ACHN (cell line): Measurements from ENCODE around the gene ZDHHC19.
"Not testable (repeated sequence)": the region's sequence is repeated elsewhere in the genome, so short reads cannot be mapped to it uniquely, and the experiment has no call there.

Experiments
- DNase-seq: peaks from one replicate; pipeline ENCODE4 v3.0.0-alpha.2; 2015
- in situ Hi-C: cut with HindIII; loops from 2 replicates; pipeline ENCODE4 v1.10.0; 2017; ENCODE audit warnings: low sequenced_read_pairs, low pct_ligation_motif_present, low pct_unique_long_range_greater_than_20kb

Gene ZDHHC19

DNA sequence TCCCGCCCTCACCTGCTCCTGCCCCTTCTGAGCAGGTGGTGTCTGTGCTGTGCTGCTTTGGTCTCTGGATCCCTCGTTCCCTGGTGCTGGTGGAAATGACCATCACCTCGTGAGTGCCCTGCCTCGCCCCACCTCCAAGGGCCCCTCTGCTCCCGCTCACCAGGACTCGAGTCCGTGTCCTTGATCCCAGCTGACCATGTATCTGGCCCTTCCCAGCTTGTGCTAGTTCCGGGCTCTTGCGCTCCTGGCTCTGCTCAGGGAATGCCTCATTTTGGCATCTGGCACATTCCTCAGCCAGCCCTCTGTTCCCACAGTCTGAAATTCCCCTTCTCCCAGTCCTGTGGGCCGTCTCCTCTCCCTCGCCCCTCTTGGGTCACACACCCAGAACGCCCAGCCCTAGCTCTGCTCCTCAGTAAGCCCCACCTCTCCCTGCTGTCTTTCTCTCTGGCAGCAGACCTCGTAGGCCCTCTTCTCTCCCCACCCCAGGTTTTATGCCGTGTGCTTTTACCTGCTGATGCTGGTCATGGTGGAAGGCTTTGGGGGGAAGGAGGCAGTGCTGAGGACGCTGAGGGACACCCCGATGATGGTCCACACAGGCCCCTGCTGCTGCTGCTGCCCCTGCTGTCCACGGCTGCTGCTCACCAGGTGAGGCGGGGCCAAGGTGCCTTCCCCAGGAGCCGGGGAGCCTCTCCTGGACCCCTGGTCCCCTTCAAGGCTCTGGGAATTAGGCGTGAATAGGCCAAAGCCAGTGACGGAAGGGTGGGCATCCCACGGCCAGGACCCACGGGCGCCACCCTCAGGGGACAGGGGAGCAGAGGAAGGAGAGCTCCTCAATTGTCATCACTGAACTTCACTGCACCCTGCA, 16.7 kb upstream of the ZDHHC19 start:
- DNase-seq: no peak
- in situ Hi-C loops: no loop called here

DNA sequence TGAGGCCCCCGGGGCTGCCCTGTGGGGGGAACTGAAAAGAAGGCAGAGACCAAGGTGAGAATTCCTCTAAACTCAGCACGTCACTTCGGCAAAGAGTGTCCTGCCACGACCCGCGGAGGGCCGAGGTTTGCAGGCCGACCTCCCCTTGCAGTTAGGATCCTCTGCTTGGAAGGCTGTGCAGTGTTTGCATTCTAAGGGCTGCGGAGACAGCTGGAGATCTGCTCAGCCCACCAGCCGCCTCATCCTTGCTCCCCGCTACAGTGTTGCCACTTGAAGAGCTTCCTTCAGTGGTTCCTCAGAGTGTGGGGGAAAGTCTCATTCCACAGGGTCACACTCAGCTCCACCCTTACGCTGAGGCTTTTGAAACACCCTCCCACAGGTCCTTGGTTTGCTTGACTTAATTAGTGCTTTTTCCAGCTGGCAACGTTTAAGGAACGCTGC, 15.9 kb upstream of the ZDHHC19 start:
- in situ Hi-C loops: no loop called here
- DNase-seq: no peak

DNA sequence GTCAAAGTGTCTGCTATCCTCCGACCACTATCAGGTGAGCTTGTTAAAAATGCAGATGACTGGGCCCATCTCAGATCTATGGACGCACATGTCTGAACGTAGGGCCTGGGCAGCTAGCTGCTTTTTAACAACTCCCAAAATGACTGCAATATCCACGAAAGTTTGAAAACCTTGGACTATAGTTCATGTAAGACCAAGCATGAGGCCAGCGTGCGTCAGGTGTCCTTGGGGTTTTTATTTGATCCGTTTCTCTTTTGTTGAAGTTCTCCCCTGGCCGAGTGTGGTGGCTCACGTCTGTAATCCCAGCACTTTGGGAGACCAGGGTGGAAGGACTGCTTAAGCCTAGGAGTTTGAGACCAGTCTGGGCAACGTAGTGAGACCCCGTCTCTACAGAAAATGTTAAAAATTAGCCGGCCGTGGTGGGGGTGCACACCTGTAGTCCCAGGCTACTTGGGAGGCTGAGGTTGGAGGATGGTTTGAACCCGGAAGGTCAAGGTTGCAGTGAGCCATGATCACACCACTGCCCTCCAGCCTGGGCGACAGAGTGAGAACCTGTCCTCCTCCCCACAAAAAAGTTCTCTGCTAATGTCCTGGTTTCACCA, 14.7 kb upstream of the ZDHHC19 start:
- in situ Hi-C loops: no loop called here
- DNase-seq: no peak

DNA sequence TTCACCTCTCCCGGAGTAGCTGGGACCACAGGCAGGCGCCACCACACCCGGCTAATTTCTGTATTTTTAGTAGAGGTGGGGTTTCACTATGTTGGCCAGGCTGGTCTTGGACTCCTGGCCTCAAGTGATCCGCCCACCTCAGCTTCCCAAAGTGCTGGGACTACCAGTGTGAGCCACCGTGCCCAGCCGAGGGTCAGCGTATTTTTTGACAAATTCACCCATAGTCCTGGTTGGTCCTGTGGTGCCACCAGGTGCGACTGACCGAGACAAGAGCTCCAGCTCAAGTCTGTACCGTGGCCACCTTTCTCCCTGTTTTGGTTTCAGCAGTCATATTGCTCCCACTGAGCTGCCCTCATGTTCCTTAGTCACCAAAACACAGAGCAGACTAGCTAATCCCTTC, 13.9 kb upstream of the ZDHHC19 start:
- no peak for DNase-seq
- in situ Hi-C loops: no loop called here

DNA sequence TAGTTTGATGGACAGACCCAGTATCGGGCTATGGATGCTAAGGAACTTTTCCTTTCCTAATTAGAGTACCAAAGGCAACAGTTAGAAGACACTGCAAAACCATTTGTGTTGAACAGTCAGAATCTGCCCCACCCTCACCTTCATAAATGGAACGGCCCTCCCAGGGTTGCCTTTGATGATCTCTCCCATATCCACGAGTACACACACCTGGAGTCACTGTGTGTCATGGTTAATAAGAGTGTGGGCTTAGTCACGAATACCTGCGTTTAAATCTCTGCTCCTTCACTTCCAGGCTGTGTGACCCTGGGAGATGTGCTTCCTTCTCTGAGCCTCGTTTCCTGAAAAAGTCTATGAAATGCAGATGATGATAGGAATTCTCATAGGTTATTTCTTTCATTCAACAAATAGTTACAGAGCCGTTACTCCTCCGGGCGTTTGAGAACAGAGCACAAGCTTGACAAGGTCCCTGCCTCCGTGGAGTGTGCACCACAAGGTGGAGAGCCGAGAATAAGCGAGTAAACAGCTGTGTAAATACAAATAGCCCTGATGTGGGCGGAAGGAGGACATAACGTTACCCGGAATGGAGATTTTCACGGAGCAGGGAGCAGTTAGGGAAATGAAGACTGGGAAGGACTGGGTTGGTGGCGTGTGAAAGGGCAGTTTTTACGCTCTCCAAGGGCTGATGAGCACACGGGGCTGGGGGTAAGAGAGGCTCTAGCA, 11.8 kb upstream of the ZDHHC19 start:
- in situ Hi-C loops: no loop called here
- DNase-seq: no peak

DNA sequence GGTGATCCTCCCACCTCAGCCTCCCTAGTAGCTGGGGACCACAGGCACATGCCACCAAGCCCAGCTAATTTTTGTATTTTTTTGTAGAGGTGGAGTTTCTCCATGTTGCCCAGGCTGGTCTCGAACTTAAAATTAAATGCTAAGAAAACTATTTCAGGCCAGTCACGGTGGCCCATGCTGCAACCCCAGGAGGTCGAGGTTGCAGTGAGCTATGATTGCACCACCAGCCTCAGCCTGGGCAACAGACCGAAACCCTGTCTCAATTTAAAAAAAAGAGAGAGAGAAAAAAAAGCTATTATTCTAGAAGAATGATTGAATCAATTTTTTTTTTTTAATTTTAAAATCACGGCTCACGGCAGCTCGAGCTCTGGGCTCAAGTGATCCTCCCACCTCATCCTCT, 9.8 kb upstream of the ZDHHC19 start:
- in situ Hi-C loops: no loop called here
- DNase-seq: no peak

DNA sequence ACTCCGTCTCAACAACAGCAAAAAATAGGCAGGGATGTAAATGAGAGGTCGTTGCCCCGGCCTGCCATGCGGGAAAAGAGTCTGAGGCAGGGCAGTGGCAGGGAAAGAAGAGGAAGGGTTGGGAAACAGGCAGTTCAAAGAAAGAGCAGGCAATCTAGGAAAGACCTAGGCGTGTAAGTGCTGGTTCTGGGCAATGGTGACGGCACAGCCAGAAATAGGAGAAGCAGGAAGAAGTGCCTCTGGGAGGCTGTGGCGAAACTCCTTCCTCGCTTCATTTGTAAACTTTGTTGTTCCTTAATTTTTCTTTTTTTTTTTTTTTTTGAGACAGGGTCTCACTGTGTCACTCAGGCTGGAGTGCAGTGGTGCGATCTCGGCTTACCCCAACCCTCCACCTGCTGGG, 9.4 kb upstream of the ZDHHC19 start:
- no peak for DNase-seq
- in situ Hi-C loops: no loop called here

DNA sequence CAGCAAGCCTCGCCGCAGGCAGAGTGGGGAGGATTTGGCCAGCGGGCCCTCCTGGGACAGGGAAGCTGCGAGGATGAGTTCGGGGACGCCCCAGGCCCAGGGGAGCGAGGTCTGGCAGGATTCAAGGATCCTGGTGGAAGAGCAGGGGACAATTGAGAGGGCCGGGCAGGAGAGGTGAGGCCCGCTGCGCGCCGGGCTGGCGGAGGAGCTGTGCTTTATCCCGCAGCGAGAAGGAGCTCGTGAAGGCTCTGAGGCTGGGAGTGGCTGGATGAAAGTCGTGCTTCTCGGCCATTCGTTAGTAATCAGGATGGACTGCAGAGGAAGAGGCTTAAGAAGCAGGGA, 8.7 kb upstream of the ZDHHC19 start:
- no peak for DNase-seq
- in situ Hi-C loops: no loop called here

DNA sequence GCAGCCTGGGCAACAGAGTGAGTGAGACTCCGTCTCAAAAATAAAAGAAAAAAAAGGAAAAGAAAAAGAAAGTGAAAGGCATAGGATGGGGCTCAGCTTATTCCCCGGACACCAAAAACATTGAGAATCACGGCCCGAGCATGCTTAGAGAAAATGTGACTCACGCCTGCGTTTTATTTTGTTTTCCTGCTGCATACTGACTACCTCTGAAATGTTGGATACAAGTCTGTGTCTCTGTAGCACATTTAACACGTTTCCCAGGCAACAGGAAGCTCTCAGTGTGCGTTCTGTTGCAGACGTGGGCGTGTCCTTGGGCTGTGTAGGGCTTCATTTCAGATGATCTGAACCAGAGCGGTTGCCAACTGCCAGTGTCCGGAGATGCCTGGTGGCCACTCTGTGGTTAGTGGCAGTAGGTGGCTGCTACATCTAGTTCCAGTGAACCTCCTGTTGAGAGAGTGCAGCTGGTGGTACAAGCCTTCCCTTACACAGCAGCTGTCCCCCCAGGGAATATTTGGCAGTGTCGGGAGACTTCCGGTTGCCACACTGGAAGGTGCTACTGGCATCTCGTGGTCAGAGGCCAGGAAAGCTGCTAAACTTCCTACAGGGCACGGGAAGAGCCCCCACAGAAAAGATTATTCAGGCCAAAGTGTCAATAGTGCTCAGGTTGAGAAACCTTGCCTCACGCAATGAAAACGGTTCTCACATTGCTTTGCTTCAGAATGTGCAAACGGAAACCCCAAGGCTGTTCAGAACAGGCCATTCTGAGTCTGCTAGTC, 8.2 kb upstream of the ZDHHC19 start:
- in situ Hi-C loops: no loop called here
- no peak for DNase-seq

DNA sequence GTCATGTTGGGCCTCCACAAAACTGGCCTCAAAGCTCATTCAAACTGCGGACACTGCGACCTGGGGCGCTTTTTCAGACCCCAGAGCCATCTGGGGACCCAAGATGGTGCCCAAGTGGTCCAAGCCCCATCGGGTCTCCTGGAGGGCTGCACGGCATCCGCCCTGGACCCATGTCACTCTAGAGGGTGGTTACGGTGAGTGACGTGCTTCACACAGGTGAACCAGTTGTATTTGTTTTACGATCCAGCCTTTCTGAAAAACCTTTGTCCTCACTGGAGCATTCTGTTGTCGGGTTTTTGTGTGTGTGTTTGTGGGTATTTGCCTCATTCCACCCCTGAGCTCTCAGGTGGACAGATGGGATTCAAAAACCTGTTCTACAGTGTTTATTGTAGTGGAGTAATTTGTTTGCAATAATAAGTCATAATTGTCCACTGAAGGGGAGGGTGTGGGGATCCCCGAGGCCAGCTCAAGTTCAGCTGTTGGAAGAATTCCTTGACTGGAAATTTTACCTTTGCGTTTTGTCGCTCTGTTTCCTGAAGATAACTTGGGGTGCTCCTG, 7.0 kb upstream of the ZDHHC19 start:
- in situ Hi-C loops: no loop called here
- DNase-seq: no peak

DNA sequence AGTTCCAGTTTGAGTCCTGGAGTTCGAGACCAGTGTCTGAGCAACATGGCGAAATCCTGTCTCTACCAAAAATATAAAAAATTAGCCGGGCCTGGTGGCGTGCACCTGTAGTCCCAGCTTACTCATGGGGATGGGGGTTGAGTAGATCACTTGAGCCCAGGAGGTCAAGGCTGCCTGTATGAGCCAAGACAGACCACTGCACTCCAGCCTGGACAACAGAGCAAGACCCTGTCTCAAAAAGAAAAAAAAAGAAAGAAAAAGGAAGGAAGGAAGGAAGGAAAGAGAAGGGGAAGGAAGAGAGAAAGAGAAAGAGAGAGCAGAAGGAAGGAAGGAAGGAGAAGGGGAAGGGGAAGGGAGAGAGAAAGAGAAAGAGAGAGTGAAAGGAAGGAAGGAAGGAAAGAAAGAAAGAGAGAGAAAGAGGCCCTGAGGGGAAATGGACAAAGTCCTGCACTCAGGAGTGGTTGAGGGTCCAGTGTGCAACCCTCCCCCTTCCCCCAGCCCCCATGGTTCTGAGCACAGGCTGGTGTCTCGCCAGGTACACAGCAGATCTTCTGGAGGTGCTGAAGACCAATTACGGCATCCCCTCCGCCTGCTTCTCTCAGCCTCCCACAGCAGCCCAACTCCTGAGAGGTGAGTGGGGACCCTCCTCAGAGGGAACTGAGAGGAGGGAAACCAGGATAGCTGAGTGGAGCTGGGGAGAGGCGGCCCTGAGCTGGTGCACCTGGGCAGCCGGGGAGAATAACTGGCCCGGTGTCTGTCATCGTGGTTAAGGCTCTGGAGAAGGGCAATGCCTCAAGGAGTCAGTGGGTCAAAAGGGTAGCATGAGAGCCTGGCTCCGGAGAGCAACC, 6.3 kb upstream of the ZDHHC19 start:
- in situ Hi-C loops: no loop called here
- DNase-seq: no peak

DNA sequence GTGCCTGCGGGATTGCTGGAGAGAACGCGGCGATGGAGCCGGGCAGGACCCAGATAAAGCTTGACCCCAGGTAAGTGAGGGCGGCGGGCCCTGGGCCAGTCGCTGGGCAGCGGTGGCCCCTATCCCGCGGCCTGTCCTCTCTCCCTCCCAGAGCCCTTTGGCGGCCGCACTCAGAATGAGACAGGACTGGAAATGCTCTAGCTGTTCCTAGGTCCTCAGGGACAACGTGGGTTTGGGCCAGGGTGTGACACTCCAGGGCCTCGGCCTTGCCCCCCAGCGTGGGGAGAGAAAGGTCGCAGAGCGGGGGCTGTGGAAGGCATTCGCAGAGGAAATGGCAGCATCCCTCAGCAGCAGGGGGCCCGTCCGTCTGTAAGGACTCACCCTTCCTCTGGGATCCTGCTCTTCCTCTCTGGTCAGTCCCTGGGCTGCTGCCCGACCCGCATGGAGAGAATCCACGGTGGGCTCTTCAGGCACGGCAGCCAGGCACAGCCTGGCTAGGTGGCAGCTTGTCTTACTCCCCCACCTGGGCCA, 5.5 kb upstream of the ZDHHC19 start:
- in situ Hi-C loops: no loop called here
- no peak for DNase-seq

DNA sequence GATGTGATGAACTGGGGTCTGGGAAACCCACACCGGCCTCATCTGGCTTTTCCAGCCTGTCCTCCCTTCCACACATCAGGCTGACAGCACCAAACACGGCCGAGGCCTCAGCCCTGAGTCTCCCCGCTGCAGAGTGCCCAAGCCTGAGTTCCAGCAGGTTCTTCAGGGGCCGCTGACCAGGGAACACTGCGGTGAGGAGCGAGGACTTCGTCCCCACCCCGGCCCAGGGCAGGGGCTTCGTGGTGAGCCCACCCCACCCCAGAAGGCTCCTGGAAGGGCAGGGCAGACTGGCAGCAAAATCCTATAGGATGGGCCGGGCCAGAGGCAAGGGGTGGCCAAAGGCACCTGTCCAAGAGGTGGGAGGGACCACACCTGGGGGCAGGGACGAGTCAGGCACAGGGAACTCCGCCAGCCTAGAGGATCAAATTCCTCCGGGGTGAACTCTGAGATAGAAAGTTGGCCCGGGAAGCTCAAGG, 4.9 kb upstream of the ZDHHC19 start, which contains the start of gene SLC51A:
Gene SLC51A, plus strand, starts transcription at position 446 of the 476 bp plus-strand sequence. CDS start 179 bp downstream, outside the sequence.
- in situ Hi-C loops: no loop called here
- DNase-seq: no peak

DNA sequence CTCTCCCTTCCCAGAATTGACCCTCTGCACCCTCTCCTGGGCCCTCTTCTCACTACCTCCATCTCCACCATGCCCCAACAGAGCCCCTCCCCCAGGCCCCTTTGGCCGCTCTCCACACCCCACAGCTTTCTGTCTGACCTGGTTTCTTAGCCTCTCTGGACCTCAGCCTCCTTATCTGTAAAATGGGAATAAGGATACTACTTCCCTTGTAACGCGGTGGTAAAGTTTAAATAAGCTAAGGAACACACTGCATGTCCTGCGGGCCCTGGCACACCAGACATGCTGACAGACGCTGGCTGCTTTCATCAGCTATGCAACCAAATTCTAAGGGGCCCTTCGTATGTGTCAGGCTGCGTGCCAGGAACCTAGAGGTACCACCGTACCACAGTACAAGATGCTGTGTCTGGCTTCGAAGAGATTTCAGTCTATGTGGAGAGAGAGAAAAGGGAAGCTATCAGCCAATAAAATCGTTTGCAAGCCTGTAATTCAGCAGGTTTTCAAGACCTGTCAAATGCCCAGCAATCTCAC, 4.4 kb upstream of the ZDHHC19 start:
- in situ Hi-C loops: no loop called here
- no peak for DNase-seq

DNA sequence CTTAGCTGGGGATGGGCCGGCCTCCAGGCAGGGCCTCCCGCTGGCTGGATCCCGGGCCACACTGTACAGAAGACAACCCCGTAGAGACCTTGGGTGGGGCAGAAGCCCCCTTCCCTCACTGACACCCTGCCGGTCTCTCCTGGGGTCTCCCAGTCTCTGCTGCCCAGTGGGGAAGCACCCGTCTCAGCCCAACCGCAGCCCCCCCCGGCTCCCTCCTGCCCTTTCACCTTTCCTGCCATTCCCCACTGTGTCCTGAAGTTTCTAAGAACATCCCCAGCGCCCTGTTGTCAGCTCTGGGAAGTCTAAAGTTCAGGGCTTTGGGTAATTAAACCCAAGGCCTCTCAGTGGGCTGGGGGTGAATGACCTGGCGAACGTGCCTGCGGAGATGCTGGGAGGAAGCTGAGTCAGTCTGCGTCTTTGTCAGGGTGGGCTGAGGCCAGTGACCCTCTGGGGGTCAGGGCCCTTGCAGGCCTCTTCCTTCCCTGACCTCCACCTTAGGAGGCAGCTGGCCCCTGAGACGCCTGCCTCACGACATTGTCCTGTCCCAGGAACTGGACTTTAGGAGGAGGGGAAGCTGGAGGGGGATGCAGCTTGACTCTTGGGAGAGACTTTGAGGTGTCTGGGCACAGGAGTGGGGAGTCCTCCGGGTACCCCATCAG, 3.7 kb upstream of the ZDHHC19 start:
- in situ Hi-C loops: no loop called here
- DNase-seq: no peak

DNA sequence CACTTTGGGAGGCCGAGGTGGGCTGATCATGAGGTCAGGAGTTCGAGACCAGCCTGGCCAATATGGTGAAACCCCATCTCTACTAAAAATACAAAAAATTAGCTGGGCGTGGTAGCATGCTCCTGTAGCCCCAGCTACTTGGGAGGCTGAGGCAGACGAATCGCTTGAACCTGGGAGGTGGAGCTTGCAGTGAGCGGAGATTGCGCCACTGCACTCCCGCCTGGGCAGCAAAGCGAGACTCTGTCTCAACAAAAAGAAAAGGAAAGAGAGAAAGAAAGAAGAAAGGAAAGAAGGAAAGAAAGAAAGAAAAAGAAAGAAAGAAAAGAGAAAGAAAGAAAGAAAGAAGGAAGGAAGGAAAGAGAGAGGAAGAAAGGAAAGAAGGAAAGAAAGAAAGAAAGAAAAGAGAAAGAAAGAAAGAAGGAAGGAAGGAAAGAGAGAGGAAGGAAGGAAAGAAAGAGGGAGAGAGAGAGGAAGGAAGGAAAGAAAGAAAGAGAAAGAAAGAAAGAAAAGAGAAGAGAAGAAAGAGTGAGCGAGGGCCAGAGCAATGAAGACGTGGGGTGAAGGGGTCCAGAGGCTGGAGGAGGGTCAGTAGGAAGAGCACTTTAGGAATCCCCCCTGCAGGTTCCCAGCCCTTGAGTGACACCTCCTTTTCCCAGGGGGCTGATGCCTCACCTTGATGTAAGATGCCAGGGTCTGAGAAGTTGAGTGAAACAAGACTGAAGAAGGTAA, 1.1 kb downstream of the ZDHHC19 start:
- in situ Hi-C loops, DNase-seq: not testable (repeated sequence)
